Left ventricle myocardium superior (tissue), 1 donor: Measurements from ENCODE around the gene WSCD1. TPM values are rescaled to one million over a fixed set of nuclear protein-coding genes. Genes with fewer than 3 reads are reported as not detected.

Source experiments
- ATAC-seq: fragments of 200-7000 bp; cut with Tn5 transposase; one replicate; pipeline ENCODE4 v1.9.1; 2020; ENCODE audit warnings: mild to moderate bottlenecking, moderate library complexity
- DNase-seq: peaks from one replicate; pipeline ENCODE4 v3.0.0-alpha.2; 2020
- intact Hi-C: fragments of 100-400 bp; cut with micrococcal nuclease; formaldehyde crosslinking; loops from one replicate; pipeline ENCODE4 v1.11.0; 2022
- total RNA-seq: library from RNA; stranded (reverse); fragmentation: NEBNext Ultra II Directional; extraction: Animal tissue kit (Norgen Biotek cat#: 25700); gene quantifications from one replicate; pipeline ENCODE4 v1.2.1, GENCODE V29; 2021
- donor health status: DM: no; HTN: yes; CAD: no; lungs with severe emphysema.

WSCD1 gene
- total RNA-seq, 1 donor from 2014 or later = 11.6 TPM

GRCh38 chr17:6080711-6081430, 10.7 kb downstream of the WSCD1 start:
- intact Hi-C loops = no loop called here
- ATAC-seq = no peak
- DNase-seq = no peak

- DNase-seq = no peak
These were observed 12.2 kb downstream of the WSCD1 start for GRCh38 chr17:6082335-6082734.

GRCh38 chr17:6084311-6085161, 14.4 kb downstream of the WSCD1 start:
- DNase-seq = no peak

More at GRCh38 chr17:6082335-6082734, 12.2 kb downstream of the WSCD1 start:
- ATAC-seq = no peak
- intact Hi-C loops = no loop called here

GRCh38 chr17:6085812-6086211, 15.6 kb downstream of the WSCD1 start:
- DNase-seq = no peak
- ATAC-seq = peak; percentile 48
- intact Hi-C loops = no loop called here

More at GRCh38 chr17:6084311-6085161, 14.4 kb downstream of the WSCD1 start:
- no peak for ATAC-seq
- intact Hi-C loops = no loop called here

- intact Hi-C loops = no loop called here
These were observed 16.6 kb downstream of the WSCD1 start for GRCh38 chr17:6086603-6087400.

GRCh38 chr17:6088141-6088540, 18.0 kb downstream of the WSCD1 start:
- ATAC-seq (no peak), DNase-seq (no peak)
- intact Hi-C loops = no loop called here

More at GRCh38 chr17:6086603-6087400, 16.6 kb downstream of the WSCD1 start:
- no peak for ATAC-seq
- no peak for DNase-seq

GRCh38 chr17:6090253-6090652, 20.1 kb downstream of the WSCD1 start:
- ATAC-seq (no peak), DNase-seq (no peak)
- intact Hi-C loops = no loop called here

GRCh38 chr17:6092182-6092902, 22.2 kb downstream of the WSCD1 start:
- no peak for DNase-seq
- intact Hi-C loops = no loop called here
- no peak for ATAC-seq

GRCh38 chr17:6092903-6093468, 22.8 kb downstream of the WSCD1 start:
- intact Hi-C loops = no loop called here
- no peak for ATAC-seq
- DNase-seq = no peak

GRCh38 chr17:6094453-6094852, 24.3 kb downstream of the WSCD1 start:
- ATAC-seq (no peak), DNase-seq (no peak)
- intact Hi-C loops = no loop called here

GRCh38 chr17:6094926-6095325, 24.7 kb downstream of the WSCD1 start:
- ATAC-seq (no peak), DNase-seq (no peak)
- intact Hi-C loops = no loop called here

- intact Hi-C loops = no loop called here
- DNase-seq (no peak), ATAC-seq (no peak)
These were observed 25.3 kb downstream of the WSCD1 start for GRCh38 chr17:6095501-6095900.

- DNase-seq = no peak
- ATAC-seq = no peak
- intact Hi-C loops = no loop called here
These were observed 26.2 kb downstream of the WSCD1 start for GRCh38 chr17:6096201-6097004.

- intact Hi-C loops = no loop called here
- DNase-seq = no peak
- ATAC-seq = no peak
These were observed 26.8 kb downstream of the WSCD1 start for GRCh38 chr17:6097005-6097279.

GRCh38 chr17:6098050-6098822, 28.1 kb downstream of the WSCD1 start:
- ATAC-seq = peak; percentile 84
- no peak for DNase-seq
- intact Hi-C loops = no loop called here

- DNase-seq = no peak
- intact Hi-C loops = no loop called here
- peak; percentile 19 for ATAC-seq
These were observed 28.6 kb downstream of the WSCD1 start for GRCh38 chr17:6098823-6099180.

- DNase-seq (no peak), ATAC-seq (no peak)
- intact Hi-C loops = no loop called here
These were observed 29.3 kb downstream of the WSCD1 start for GRCh38 chr17:6099492-6099891.

- intact Hi-C loops = no loop called here
- ATAC-seq (no peak), DNase-seq (no peak)
These were observed 30.0 kb downstream of the WSCD1 start for GRCh38 chr17:6100146-6100545.
